Activated CD4-positive, alpha-beta memory T cell treated with anti-CD3 and anti-CD28 coated beads, Interleukin-2, amount 10 ng/mL, durations not matched to agents 7 days and 5 days (primary cell): ENCODE measurements around the gene CNOT1. TPM values are rescaled to one million over a fixed set of nuclear protein-coding genes. Genes with fewer than 3 reads are reported as not detected.
A peak's percentile ranks its signal among the peaks of the same experiment; 100 is the strongest.

Experiments
- CTCF ChIA-PET: fragments of 350-600 bp; sonication (Branson Sonifier 250); formaldehyde crosslinking; loops from one replicate; lab custom pipeline; 2021; ENCODE audit warnings: antibody characterized with exemption, inconsistent platforms; lab: Charles Lee
- POLR2A ChIA-PET: fragments of 350-600 bp; sonication (Branson Sonifier 250); formaldehyde crosslinking; loops from one replicate; lab custom pipeline; 2021; ENCODE audit warnings: antibody characterized with exemption; lab: Charles Lee
- DNase-seq: peaks from one replicate; pipeline ENCODE4 v3.0.0-alpha.2; 2020
- H3K27ac Mint-ChIP-seq: one replicate; pipeline ENCODE4 v1.8.0; 2021; ENCODE audit warnings: mild to moderate bottlenecking, mixed read lengths
- H3K27me3 Mint-ChIP-seq: one replicate; pipeline ENCODE4 v1.8.0; 2021; ENCODE audit warnings: mixed read lengths
- H3K36me3 Mint-ChIP-seq: one replicate; pipeline ENCODE4 v1.8.0; 2021; ENCODE audit warnings: low read depth, mixed read lengths
- H3K4me1 Mint-ChIP-seq: one replicate; pipeline ENCODE4 v1.8.0; 2021; ENCODE audit warnings: mixed read lengths
- H3K4me3 Mint-ChIP-seq: one replicate; pipeline ENCODE4 v1.8.0; 2021; ENCODE audit warnings: mild to moderate bottlenecking, mixed read lengths
- H3K9me3 Mint-ChIP-seq: one replicate; pipeline ENCODE4 v1.8.0; 2021; ENCODE audit warnings: mixed read lengths
- total RNA-seq, 2 experiments: library from RNA; stranded (reverse); gene quantifications; one replicate each; pipeline ENCODE4 v1.2.3, GENCODE V29; 2021

Gene CNOT1
- total RNA-seq, 2 experiments from 2014 or later: 226 to 236 TPM

- peaks cover 6% of the 10 kb centered on the region for H3K27me3 Mint-ChIP-seq
- no peak for DNase-seq
- H3K4me3 Mint-ChIP-seq: no peak overlapping the region
- no peaks in the 10 kb centered on the region for H3K9me3 Mint-ChIP-seq
- CTCF ChIA-PET: interaction anchor here (1.0 to 7.4 kb wide), 2 partner anchors 15 to 152 kb away, joined by 3 to 213 read pairs; no protein-coding TSS in a partner anchor
- H3K36me3 Mint-ChIP-seq: no peaks in the 10 kb centered on the region
- POLR2A ChIA-PET: no interaction called here
- H3K27ac Mint-ChIP-seq: no peak overlapping the region
- H3K4me1 Mint-ChIP-seq: peaks cover 3% of the 10 kb centered on the region
Measured at GRCh38 chr16:58490065-58490464, 139.6 kb downstream of the CNOT1 start.

- ChIA-PET CTCF (interaction anchor here (0.6 to 7.4 kb wide), 9 partner anchors 30 to 189 kb away, joined by 3 to 213 read pairs (median 3); no protein-coding TSS in a partner anchor), POLR2A (interaction anchor here (2.4 kb wide), 1 partner anchor 152 kb away, joined by 9 read pairs; no protein-coding TSS in a partner anchor)
- no peaks in the 10 kb centered on the region for H3K36me3 Mint-ChIP-seq
- H3K9me3 Mint-ChIP-seq: no peaks in the 10 kb centered on the region
- DNase-seq: no peak
- peaks cover 6% of the 10 kb centered on the region for H3K27me3 Mint-ChIP-seq
- H3K27ac Mint-ChIP-seq: no peak overlapping the region
- no peak overlapping the region for H3K4me3 Mint-ChIP-seq
- H3K4me1 Mint-ChIP-seq: no peaks in the 10 kb centered on the region
Measured at GRCh38 chr16:58488531-58488930, 141.1 kb downstream of the CNOT1 start.

GRCh38 chr16:58487566-58488351 is 141.9 kb downstream of the CNOT1 start:
- Mint-ChIP-seq H3K4me3 (no peak overlapping the region), H3K27me3 (peaks cover 3% of the 10 kb centered on the region), H3K9me3 (no peaks in the 10 kb centered on the region), H3K36me3 (no peaks in the 10 kb centered on the region), H3K4me1 (no peaks in the 10 kb centered on the region), H3K27ac (no peak overlapping the region)
- DNase-seq: peak; percentile 74
- ChIA-PET CTCF (interaction anchor here (0.6 to 7.4 kb wide), 13 partner anchors 26 to 188 kb away, joined by 3 to 213 read pairs (median 3); partner anchors contain the start of gene GINS3), POLR2A (interaction anchor here (2.4 kb wide), 1 partner anchor 151 kb away, joined by 9 read pairs; no protein-coding TSS in a partner anchor)

- no peak for DNase-seq
- Mint-ChIP-seq H3K27me3 (peaks cover 3% of the 10 kb centered on the region), H3K27ac (no peak overlapping the region), H3K4me3 (no peak overlapping the region), H3K36me3 (no peaks in the 10 kb centered on the region), H3K9me3 (no peaks in the 10 kb centered on the region), H3K4me1 (no peaks in the 10 kb centered on the region)
- POLR2A ChIA-PET: no interaction called here
- CTCF ChIA-PET: interaction anchor here (0.5 to 7.4 kb wide), 4 partner anchors 10 to 302 kb away, joined by 3 to 213 read pairs (median 4); no protein-coding TSS in a partner anchor
Measured at GRCh38 chr16:58485184-58485887, 144.3 kb downstream of the CNOT1 start.

GRCh38 chr16:58481931-58482330 is 147.7 kb downstream of the CNOT1 start:
- ChIA-PET POLR2A (no interaction called here), CTCF (no interaction called here)
- H3K4me3 Mint-ChIP-seq: no peak overlapping the region
- no peaks in the 10 kb centered on the region for H3K36me3 Mint-ChIP-seq
- H3K9me3 Mint-ChIP-seq: no peaks in the 10 kb centered on the region
- H3K27me3 Mint-ChIP-seq: peaks cover 5% of the 10 kb centered on the region
- DNase-seq: no peak
- H3K27ac Mint-ChIP-seq: no peak overlapping the region
- no peaks in the 10 kb centered on the region for H3K4me1 Mint-ChIP-seq

GRCh38 chr16:58481226-58481869 is 148.3 kb downstream of the CNOT1 start:
- no peak for DNase-seq
- Mint-ChIP-seq H3K27me3 (peaks cover 5% of the 10 kb centered on the region), H3K9me3 (no peaks in the 10 kb centered on the region), H3K4me1 (no peaks in the 10 kb centered on the region), H3K36me3 (no peaks in the 10 kb centered on the region), H3K27ac (no peak overlapping the region), H3K4me3 (no peak overlapping the region)
- POLR2A ChIA-PET: interaction anchor here (0.6 kb wide), 1 partner anchor 70 kb away, joined by 3 read pairs; no protein-coding TSS in a partner anchor
- CTCF ChIA-PET: no interaction called here

- Mint-ChIP-seq H3K27me3 (peaks cover 17% of the 10 kb centered on the region), H3K27ac (no peak overlapping the region), H3K4me1 (no peaks in the 10 kb centered on the region), H3K9me3 (no peaks in the 10 kb centered on the region), H3K36me3 (no peaks in the 10 kb centered on the region), H3K4me3 (no peak overlapping the region)
- ChIA-PET POLR2A (no interaction called here), CTCF (no interaction called here)
- DNase-seq: no peak
Measured at GRCh38 chr16:58478427-58478826, 151.2 kb downstream of the CNOT1 start.

GRCh38 chr16:58476791-58477190 is 152.8 kb downstream of the CNOT1 start:
- H3K27me3 Mint-ChIP-seq: peaks cover 17% of the 10 kb centered on the region
- no peak overlapping the region for H3K4me3 Mint-ChIP-seq
- H3K36me3 Mint-ChIP-seq: no peaks in the 10 kb centered on the region
- no peaks in the 10 kb centered on the region for H3K9me3 Mint-ChIP-seq
- POLR2A ChIA-PET: no interaction called here
- no peak for DNase-seq
- CTCF ChIA-PET: no interaction called here
- no peaks in the 10 kb centered on the region for H3K4me1 Mint-ChIP-seq
- H3K27ac Mint-ChIP-seq: no peak overlapping the region

GRCh38 chr16:58475091-58475619 is 154.5 kb downstream of the CNOT1 start:
- H3K27ac Mint-ChIP-seq: no peak overlapping the region
- CTCF ChIA-PET: interaction anchor here (0.6 to 1.1 kb wide), 2 partner anchors 15 to 141 kb away, joined by 3 read pairs; no protein-coding TSS in a partner anchor
- H3K4me3 Mint-ChIP-seq: no peak overlapping the region
- no peak for DNase-seq
- POLR2A ChIA-PET: interaction anchor here (0.7 to 1.4 kb wide), 2 partner anchors 83 to 227 kb away, joined by 3 to 5 read pairs; partner anchors contain the start of gene GINS3
- no peaks in the 10 kb centered on the region for H3K9me3 Mint-ChIP-seq
- no peaks in the 10 kb centered on the region for H3K36me3 Mint-ChIP-seq
- H3K4me1 Mint-ChIP-seq: no peaks in the 10 kb centered on the region
- peaks cover 20% of the 10 kb centered on the region for H3K27me3 Mint-ChIP-seq

GRCh38 chr16:58474296-58474695 is 155.3 kb downstream of the CNOT1 start:
- H3K4me3 Mint-ChIP-seq: no peak overlapping the region
- no peaks in the 10 kb centered on the region for H3K9me3 Mint-ChIP-seq
- DNase-seq: no peak
- no peak overlapping the region for H3K27ac Mint-ChIP-seq
- H3K4me1 Mint-ChIP-seq: no peaks in the 10 kb centered on the region
- no peaks in the 10 kb centered on the region for H3K36me3 Mint-ChIP-seq
- H3K27me3 Mint-ChIP-seq: peaks cover 23% of the 10 kb centered on the region
- CTCF ChIA-PET: interaction anchor here (0.6 kb wide), 1 partner anchor 140 kb away, joined by 3 read pairs; no protein-coding TSS in a partner anchor
- POLR2A ChIA-PET: interaction anchor here (1.4 kb wide), 1 partner anchor 82 kb away, joined by 5 read pairs; the partner anchor contains the start of gene GINS3

- Mint-ChIP-seq H3K4me3 (no peak overlapping the region), H3K27ac (no peak overlapping the region), H3K36me3 (no peaks in the 10 kb centered on the region), H3K9me3 (no peaks in the 10 kb centered on the region), H3K27me3 (peaks cover 27% of the 10 kb centered on the region), H3K4me1 (no peaks in the 10 kb centered on the region)
- no peak for DNase-seq
- POLR2A ChIA-PET: no interaction called here
- CTCF ChIA-PET: interaction anchor here (0.6 to 0.7 kb wide), 2 partner anchors 41 to 96 kb away, joined by 4 to 6 read pairs; no protein-coding TSS in a partner anchor
Measured at GRCh38 chr16:58472827-58473226, 156.8 kb downstream of the CNOT1 start.

- Mint-ChIP-seq H3K9me3 (no peaks in the 10 kb centered on the region), H3K27me3 (peaks cover 32% of the 10 kb centered on the region), H3K4me3 (no peak overlapping the region), H3K4me1 (no peaks in the 10 kb centered on the region), H3K27ac (no peak overlapping the region), H3K36me3 (no peaks in the 10 kb centered on the region)
- ChIA-PET POLR2A (no interaction called here), CTCF (interaction anchor here (0.6 kb wide), 1 partner anchor 42 kb away, joined by 6 read pairs; no protein-coding TSS in a partner anchor)
- DNase-seq: no peak
Measured at GRCh38 chr16:58472266-58472665, 157.4 kb downstream of the CNOT1 start.
